HCT116 (cell line): Measurements from ENCODE around the gene CACNA2D3. TPM values are rescaled to one million over a fixed set of nuclear protein-coding genes. Genes with fewer than 3 reads are reported as not detected.

Source experiments
- ATAC-seq: fragments of 200-7000 bp; cut with Tn5 transposase; 2 replicates; pipeline ENCODE4 v1.9.1; 2020; ENCODE audit warnings: mild to moderate bottlenecking, moderate library complexity
- BruUV-seq: library from RNA; stranded (reverse); fragments of 400-500 nt; replicated peaks from 2 replicates; lab custom pipeline; 2021; lab: Mats Ljungman, UMichigan
- CTCF ChIA-PET: fragments of 300-600 bp; sonication (Branson Sonifier 250); formaldehyde crosslinking; loops from one replicate; lab custom pipeline; 2021; ENCODE audit warnings: antibody characterized with exemption; lab: Charles Lee
- POLR2A ChIA-PET: fragments of 300-600, 350-600 bp; sonication (Branson Sonifier 250); formaldehyde crosslinking; loops from one replicate; lab custom pipeline; 2021; ENCODE audit warnings: antibody characterized with exemption; lab: Charles Lee
- RAD21 ChIA-PET, 2 experiments: fragments of 300-600 bp; sonication (Branson Sonifier 250); formaldehyde crosslinking; loops; one replicate each; lab custom pipeline; 2023; ENCODE audit warnings: low total read pairs in 2 of 2; ENCODE audit not compliant: uncharacterized antibody in 2 of 2, unreplicated experiment in 2 of 2, low non-redundant PET in 1 of 2; lab: Charles Lee
- DNase-seq: peaks from one replicate; pipeline ENCODE4 v3.0.0-alpha.2; 2010; ENCODE audit warnings: low read depth, low spot score
- H2AFZ ChIP-seq: fragments of 200-600 bp; shearing (Covaris generic), sonication (generic); 2 replicates; pipeline ENCODE4 v1.6.1; 2017; ENCODE audit warnings: low read depth, mixed run types, mixed read lengths, antibody characterized with exemption, low read length; ENCODE audit not compliant: poor library complexity, severe bottlenecking
- H3K27ac ChIP-seq: 2 replicates; pipeline ENCODE4 v1.5.1; 2012; ENCODE audit warnings: low read depth, low read length
- H3K27me3 ChIP-seq: fragments of 200-600 bp; sonication (generic); 2 replicates; pipeline ENCODE4 v1.6.1; 2016; ENCODE audit warnings: mixed run types, low read length, mixed read lengths; ENCODE audit not compliant: insufficient read depth
- H3K36me3 ChIP-seq, 2 experiments: fragments of 200-500 bp in 1 of 2; fragments of 200-600 bp in 1 of 2; sonication (Bioruptor generic) in 1 of 2; sonication (generic) in 1 of 2; 2 replicates each; pipeline versions ENCODE4 v1.5.1 to v1.6.1; 2014 to 2016; ENCODE audit warnings: low read length in 2 of 2, inconsistent platforms in 1 of 2, mixed read lengths in 1 of 2, mixed run types in 1 of 2; ENCODE audit not compliant: insufficient read depth in 2 of 2, control insufficient read depth in 1 of 2
- H3K4me1 ChIP-seq, 2 experiments: fragments of 200-600 bp in 1 of 2; sonication (generic) in 1 of 2; 2 replicates each; pipeline versions ENCODE4 v1.5.1 to v1.6.1; 2012 to 2017; ENCODE audit warnings: low read length in 2 of 2, inconsistent platforms in 1 of 2, mild to moderate bottlenecking in 1 of 2, mixed read lengths in 1 of 2, mixed run types in 1 of 2, moderate library complexity in 1 of 2; ENCODE audit not compliant: insufficient read depth in 2 of 2, control insufficient read depth in 1 of 2
- H3K4me2 ChIP-seq: fragments of 200-600 bp; sonication (generic); 2 replicates; pipeline ENCODE4 v1.6.1; 2017; ENCODE audit warnings: mixed run types, low read length, mixed read lengths
- H3K4me3 ChIP-seq, 2 experiments: fragments of 200-600 bp in 1 of 2; sonication (generic) in 1 of 2; replicated peaks in 1 of 2; 2 replicates each; pipeline ENCODE4 v1.5.1; 2011 to 2016; ENCODE audit warnings: low read length in 2 of 2, control low read depth in 1 of 2, low read depth in 1 of 2, mild to moderate bottlenecking in 1 of 2, mixed read lengths in 1 of 2, mixed run types in 1 of 2
- H3K79me2 ChIP-seq: fragments of 200-600 bp; sonication (generic); 2 replicates; pipeline ENCODE4 v1.6.1; 2017; ENCODE audit warnings: mild to moderate bottlenecking, mixed run types, low read length, moderate library complexity, mixed read lengths; ENCODE audit not compliant: insufficient read depth
- H3K9ac ChIP-seq: fragments of 200-600 bp; sonication (generic); 2 replicates; pipeline ENCODE4 v1.6.1; 2016; ENCODE audit warnings: low read length, mixed read lengths
- H3K9me2 ChIP-seq: fragments of 200-600 bp; sonication (generic), shearing (Covaris generic); 2 replicates; pipeline ENCODE4 v1.6.1; 2017; ENCODE audit warnings: mixed run types, mild to moderate bottlenecking, moderate library complexity; ENCODE audit not compliant: insufficient read depth
- H3K9me3 ChIP-seq, 2 experiments: fragments of 200-500 bp in 1 of 2; fragments of 200-600 bp in 1 of 2; sonication (Bioruptor generic) in 1 of 2; sonication (generic) in 1 of 2; 2 replicates each; pipeline ENCODE4 v1.6.1; 2014 to 2017; ENCODE audit warnings: low read length in 2 of 2, mixed read lengths in 2 of 2, inconsistent platforms in 1 of 2, low read depth in 1 of 2, mild to moderate bottlenecking in 1 of 2, mixed run types in 1 of 2, moderate library complexity in 1 of 2; ENCODE audit not compliant: control insufficient read depth in 1 of 2, insufficient read depth in 1 of 2
- H4K20me1 ChIP-seq: fragments of 200-600 bp; sonication (generic), shearing (Covaris generic); 2 replicates; pipeline ENCODE4 v1.6.1; 2017; ENCODE audit warnings: mixed run types, mild to moderate bottlenecking, moderate library complexity; ENCODE audit not compliant: insufficient read depth
- ATF3 ChIP-seq: IDR thresholded peaks from 2 replicates; pipeline ENCODE4 v1.6.1; 2012
- CBX3 ChIP-seq: IDR thresholded peaks from 2 replicates; pipeline ENCODE4 v1.6.1; 2012; ENCODE audit warnings: low read depth
- CEBPB ChIP-seq: IDR thresholded peaks from 2 replicates; pipeline ENCODE4 v1.6.1; 2012; ENCODE audit warnings: low read depth
- EGR1 ChIP-seq: IDR thresholded peaks from 2 replicates; pipeline ENCODE4 v1.6.1; 2012; ENCODE audit warnings: low read depth
- ELF1 ChIP-seq: IDR thresholded peaks from 2 replicates; pipeline ENCODE4 v1.6.1; 2012; ENCODE audit warnings: low read depth, borderline replicate concordance
- EZH2 ChIP-seq: fragments of 200-600 bp; sonication (generic); IDR thresholded peaks from 2 replicates; pipeline ENCODE4 v1.6.1; 2017; ENCODE audit warnings: antibody characterized with exemption, mixed run types
- FOSL1 ChIP-seq: IDR thresholded peaks from 2 replicates; pipeline ENCODE4 v1.6.1; 2012; ENCODE audit warnings: low read depth
- JUND ChIP-seq: IDR thresholded peaks from 2 replicates; pipeline ENCODE4 v1.6.1; 2012
- POLR2A ChIP-seq: IDR thresholded peaks from 2 replicates; pipeline ENCODE4 v1.7.0; 2011; ENCODE audit warnings: borderline replicate concordance; ENCODE audit not compliant: insufficient read depth, insufficient read length; ENCODE audit errors: extremely low read depth
- RAD21 ChIP-seq: IDR thresholded peaks from 2 replicates; pipeline ENCODE4 v1.6.1; 2012; ENCODE audit warnings: low read depth, mild to moderate bottlenecking
- REST ChIP-seq: IDR thresholded peaks from 2 replicates; pipeline ENCODE4 v1.6.1; 2012; ENCODE audit warnings: low read depth
- SIN3A ChIP-seq: IDR thresholded peaks from 2 replicates; pipeline ENCODE4 v1.6.1; 2012; ENCODE audit warnings: low read depth
- SP1 ChIP-seq: IDR thresholded peaks from 2 replicates; pipeline ENCODE4 v1.6.1; 2012; ENCODE audit warnings: low read depth
- SRF ChIP-seq: IDR thresholded peaks from 2 replicates; pipeline ENCODE4 v1.6.1; 2012; ENCODE audit warnings: low read depth
- TCF7L2 ChIP-seq: IDR thresholded peaks from 2 replicates; pipeline ENCODE4 v1.7.0; 2011; ENCODE audit warnings: borderline replicate concordance, inconsistent platforms; ENCODE audit not compliant: insufficient read depth, insufficient read length; ENCODE audit errors: extremely low read depth
- YY1 ChIP-seq: IDR thresholded peaks from 2 replicates; pipeline ENCODE4 v1.6.1; 2011; ENCODE audit warnings: low read length, low read depth, moderate library complexity, mild to moderate bottlenecking; ENCODE audit not compliant: insufficient replicate concordance; ENCODE audit errors: extremely low read depth
- ZFX ChIP-seq: fragments of 450-650 bp; IDR thresholded peaks from 2 replicates; pipeline ENCODE4 v1.6.1; 2017
- ZNF274 ChIP-seq: fragments of 200-500 bp; sonication (Bioruptor generic); IDR thresholded peaks from 2 replicates; pipeline ENCODE4 v1.6.1; 2014; ENCODE audit warnings: mild to moderate bottlenecking, low read depth, low read length, inconsistent platforms
- intact Hi-C: fragments of 100-400 bp; cut with micrococcal nuclease; formaldehyde crosslinking; loops from 2 replicates; pipeline ENCODE4 v1.10.0; 2022
- total RNA-seq: library from RNA; stranded (reverse); gene quantifications from one replicate; pipeline ENCODE4 v1.2.1, GENCODE V29; 2021; ENCODE audit not compliant: unreplicated experiment
- TF ChIP-seq, protein P1 (sequence below), 3 experiments: fragments of 200-600 bp in 1 of 3; sonication (generic) in 1 of 3; IDR thresholded peaks in 2 of 3; conservative IDR thresholded peaks in 1 of 3; 2 replicates each; pipeline ENCODE4 v1.5.1; 2012 to 2017; ENCODE audit warnings: low read depth in 2 of 3, low read length in 2 of 3, antibody characterized with exemption in 1 of 3, borderline replicate concordance in 1 of 3, control low read depth in 1 of 3, mild to moderate bottlenecking in 1 of 3, mixed read lengths in 1 of 3, mixed run types in 1 of 3, moderate library complexity in 1 of 3; ENCODE audit not compliant: insufficient read depth in 1 of 3

The CACNA2D3 gene
- total RNA-seq, 1 experiment from 2014 or later: 0.20 TPM

- ChIA-PET POLR2A (no interaction called here), RAD21 (no interaction called here), CTCF (no interaction called here)
- Histone ChIP-seq H2AFZ (no peak overlapping the region), H4K20me1 (no peaks in the 10 kb centered on the region), H3K4me1 (no peaks in the 10 kb centered on the region), H3K36me3 (no peaks in the 10 kb centered on the region), H3K9me2 (no peaks in the 10 kb centered on the region), H3K9me3 (peaks cover 0 to 7% of the 10 kb centered on the region in 2 experiments; a peak in 2 of 4 replicates), H3K27me3 (no peaks in the 10 kb centered on the region), H3K79me2 (no peaks in the 10 kb centered on the region), H3K9ac (no peak overlapping the region), H3K4me2 (no peak overlapping the region), H3K4me3 (no peak overlapping the region), H3K27ac (no peak overlapping the region)
- no peak for ATAC-seq
- intact Hi-C loops: no loop called here
- no peak for TF ChIP-seq ZNF274
- no TSS peak for BruUV-seq
- DNase-seq: no peak
Measured at GRCh38 chr3:54764911-54765310, 642.6 kb downstream of the CACNA2D3 start.

GRCh38 chr3:54771050-54771449 is 648.7 kb downstream of the CACNA2D3 start:
- Histone ChIP-seq H4K20me1 (no peaks in the 10 kb centered on the region), H3K27ac (no peak overlapping the region), H3K79me2 (no peaks in the 10 kb centered on the region), H3K9me2 (no peaks in the 10 kb centered on the region), H3K4me3 (no peak overlapping the region), H2AFZ (no peak overlapping the region), H3K27me3 (no peaks in the 10 kb centered on the region), H3K4me2 (no peak overlapping the region), H3K9me3 (no peaks in the 10 kb centered on the region; a peak in 1 of 4 replicates), H3K4me1 (no peaks in the 10 kb centered on the region), H3K36me3 (no peaks in the 10 kb centered on the region), H3K9ac (no peak overlapping the region)
- intact Hi-C loops: no loop called here
- ATAC-seq: no peak
- BruUV-seq: no TSS peak
- RAD21 ChIA-PET: no interaction called here
- no peak for DNase-seq
- POLR2A ChIA-PET: no interaction called here
- CTCF ChIA-PET: no interaction called here
- TF ChIP-seq SIN3A: no peak
- TF ChIP-seq, protein P1, sequence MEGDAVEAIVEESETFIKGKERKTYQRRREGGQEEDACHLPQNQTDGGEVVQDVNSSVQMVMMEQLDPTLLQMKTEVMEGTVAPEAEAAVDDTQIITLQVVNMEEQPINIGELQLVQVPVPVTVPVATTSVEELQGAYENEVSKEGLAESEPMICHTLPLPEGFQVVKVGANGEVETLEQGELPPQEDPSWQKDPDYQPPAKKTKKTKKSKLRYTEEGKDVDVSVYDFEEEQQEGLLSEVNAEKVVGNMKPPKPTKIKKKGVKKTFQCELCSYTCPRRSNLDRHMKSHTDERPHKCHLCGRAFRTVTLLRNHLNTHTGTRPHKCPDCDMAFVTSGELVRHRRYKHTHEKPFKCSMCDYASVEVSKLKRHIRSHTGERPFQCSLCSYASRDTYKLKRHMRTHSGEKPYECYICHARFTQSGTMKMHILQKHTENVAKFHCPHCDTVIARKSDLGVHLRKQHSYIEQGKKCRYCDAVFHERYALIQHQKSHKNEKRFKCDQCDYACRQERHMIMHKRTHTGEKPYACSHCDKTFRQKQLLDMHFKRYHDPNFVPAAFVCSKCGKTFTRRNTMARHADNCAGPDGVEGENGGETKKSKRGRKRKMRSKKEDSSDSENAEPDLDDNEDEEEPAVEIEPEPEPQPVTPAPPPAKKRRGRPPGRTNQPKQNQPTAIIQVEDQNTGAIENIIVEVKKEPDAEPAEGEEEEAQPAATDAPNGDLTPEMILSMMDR (IDR thresholded peaks at IDR 0.05 in 2 of 3, conservative IDR thresholded peaks at IDR 0.05 in 1 of 3; ENCODE audit: borderline replicate concordance in 1 of 3, insufficient read depth in 1 of 3, low read depth in 2 of 3, low read length in 2 of 3): no peak
- TF ChIP-seq CBX3: no peak
- no peak for TF ChIP-seq ZFX
- no peak for TF ChIP-seq SRF
- TF ChIP-seq TCF7L2: no peak
- no peak for TF ChIP-seq RAD21
- TF ChIP-seq FOSL1: no peak
- no peak for TF ChIP-seq POLR2A
- TF ChIP-seq SP1: no peak
- no peak for TF ChIP-seq CEBPB
- no peak for TF ChIP-seq ATF3
- TF ChIP-seq YY1: no peak
- no peak for TF ChIP-seq JUND
- no peak for TF ChIP-seq REST
- no peak for TF ChIP-seq EZH2
- no peak for TF ChIP-seq EGR1
- TF ChIP-seq ELF1: no peak
